ENCODE data around the gene AK3. TPM values are rescaled to one million over a fixed set of nuclear protein-coding genes. Genes with fewer than 3 reads are reported as not detected.
"Not testable (repeated sequence)": the region's sequence is repeated elsewhere in the genome, so short reads cannot be mapped to it uniquely, and the experiment has no call there.

Gene AK3
- total and polyA plus RNA-seq, 4 donors: 52.2 to 59.3 (median 58.4) TPM

DNA sequence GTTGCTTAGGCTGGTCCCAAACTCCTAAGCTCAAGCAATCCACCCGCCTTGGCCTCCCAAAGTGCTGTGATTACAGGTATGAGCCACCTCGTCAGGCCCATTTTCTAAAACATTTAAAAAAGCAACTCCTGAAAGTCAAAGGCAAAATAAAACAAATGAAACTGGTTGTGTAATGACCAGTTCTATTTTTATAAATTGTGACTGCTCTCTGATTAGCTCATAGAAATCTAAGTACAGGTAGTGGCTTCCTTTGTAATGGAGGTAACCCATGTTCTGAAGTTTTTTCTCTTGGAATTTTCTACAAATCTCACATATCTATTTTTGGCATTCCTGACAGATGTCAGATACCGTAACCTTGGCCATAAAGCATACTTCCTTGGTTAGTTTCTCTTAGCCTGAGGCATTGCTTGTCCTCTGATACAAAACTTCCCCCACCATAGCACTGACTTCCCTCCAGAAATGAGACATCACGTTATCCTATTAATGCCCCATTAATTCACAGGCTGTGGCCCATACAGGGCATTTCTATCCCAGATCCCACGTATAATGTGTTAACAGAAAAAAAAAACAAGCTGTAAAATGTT is 14.1 kb upstream of the AK3 start:
- Histone ChIP-seq H3K27ac (ENCODE audit: low read depth, low read length) (no peak overlapping the region), H3K9me3 (ENCODE audit: control insufficient read depth, insufficient read depth, low read length) (no peaks in the 10 kb centered on the region), H3K4me1 (ENCODE audit: control insufficient read depth, insufficient read depth, low read length) (no peaks in the 10 kb centered on the region), H3K36me3 (ENCODE audit: control insufficient read depth, insufficient read depth, low read length) (no peaks in the 10 kb centered on the region), H3K27me3 (ENCODE audit: control insufficient read depth, insufficient read depth, low read length) (no peaks in the 10 kb centered on the region), H3K4me3 (ENCODE audit: low read depth, low read length) (no peak overlapping the region)
- WGBS (ENCODE audit: insufficient coverage): 100% methylated on average over 1 of the region's 5 CpGs
- DNase-seq (ENCODE audit: low read depth in 4 of 6, low spot score in 6 of 6): no peak

DNA sequence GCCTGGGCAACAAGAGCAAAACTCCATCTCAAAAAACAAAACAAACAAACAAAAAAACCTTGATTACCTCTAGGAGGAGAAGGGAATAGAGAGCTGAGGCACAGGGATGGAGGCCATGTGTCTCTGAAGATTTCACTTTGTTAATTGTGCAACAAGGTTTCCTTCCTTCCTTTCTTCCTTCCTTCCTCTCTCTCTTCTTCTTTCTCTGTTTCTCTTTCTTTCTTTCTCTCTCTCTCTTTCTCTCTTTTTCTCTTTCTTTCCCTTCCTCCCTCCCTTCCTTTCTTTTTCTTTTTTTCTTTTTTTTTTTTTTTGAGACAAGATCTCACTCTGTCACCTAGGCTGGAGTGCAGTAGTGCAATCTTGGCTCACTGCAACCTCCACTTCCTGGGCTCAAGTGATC is 13.5 kb upstream of the AK3 start:
- DNase-seq (ENCODE audit: low read depth in 4 of 6, low spot score in 6 of 6); H3K27ac ChIP-seq (ENCODE audit: low read depth, low read length); H3K9me3 ChIP-seq (ENCODE audit: control insufficient read depth, insufficient read depth, low read length); H3K4me1 ChIP-seq (ENCODE audit: control insufficient read depth, insufficient read depth, low read length); H3K27me3 ChIP-seq (ENCODE audit: control insufficient read depth, insufficient read depth, low read length); H3K36me3 ChIP-seq (ENCODE audit: control insufficient read depth, insufficient read depth, low read length); H3K4me3 ChIP-seq (ENCODE audit: low read depth, low read length): not testable (repeated sequence)

DNA sequence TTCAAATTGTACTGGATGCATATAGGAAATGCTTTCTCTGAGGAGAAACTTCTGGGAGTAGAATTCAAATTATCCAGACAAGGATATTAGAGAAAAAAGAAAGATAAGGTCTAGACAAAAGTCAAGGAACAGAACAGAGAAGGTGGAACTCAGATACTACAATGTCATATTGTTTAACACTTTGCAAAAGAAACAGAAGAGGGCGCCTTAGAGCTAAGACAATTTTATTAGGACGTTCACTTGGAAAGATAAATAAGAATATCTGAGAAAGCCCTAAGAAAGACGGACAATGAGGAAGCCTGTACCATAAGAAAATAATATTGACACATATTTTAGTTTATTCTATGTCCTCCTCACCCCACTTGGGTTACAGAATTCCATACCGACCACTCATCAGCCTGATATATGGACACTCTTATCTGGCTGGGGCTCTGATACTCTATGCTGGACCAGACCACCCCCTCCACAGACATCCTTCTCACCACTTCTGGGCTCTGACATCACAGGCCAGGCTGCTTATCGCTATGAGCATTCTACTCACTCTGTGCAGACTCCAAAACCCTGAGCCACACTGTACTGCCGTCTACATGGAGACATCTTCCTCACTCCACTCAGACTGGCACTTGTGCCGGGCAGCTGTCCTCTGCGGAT is 9.1 kb upstream of the AK3 start:
- peak in 2 of 6 donors; percentile 63 to 72 for DNase-seq (ENCODE audit: low read depth in 4 of 6, low spot score in 6 of 6)

DNA sequence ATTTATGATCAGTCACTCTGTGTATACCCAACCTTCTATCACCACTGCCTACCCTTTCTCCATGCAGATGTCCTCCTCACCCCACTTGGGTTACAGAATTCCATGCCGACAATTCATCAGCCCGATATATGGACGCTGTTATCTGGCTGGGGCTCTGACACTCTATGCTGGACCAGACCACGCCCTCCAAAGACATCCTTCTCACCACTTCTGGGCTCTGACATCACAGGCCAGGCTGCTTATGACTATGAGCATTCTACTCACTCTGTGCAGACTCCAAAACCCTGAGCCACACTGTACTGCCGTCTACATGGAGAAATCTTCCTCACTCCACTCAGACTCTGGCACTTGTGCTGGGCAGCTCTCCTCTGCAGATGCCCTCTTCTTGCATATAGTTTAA is 7.6 kb upstream of the AK3 start:
- Histone ChIP-seq H3K9me3 (ENCODE audit: control insufficient read depth, insufficient read depth, low read length) (no peaks in the 10 kb centered on the region), H3K27me3 (ENCODE audit: control insufficient read depth, insufficient read depth, low read length) (no peaks in the 10 kb centered on the region), H3K4me3 (ENCODE audit: low read depth, low read length) (no peak overlapping the region), H3K36me3 (ENCODE audit: control insufficient read depth, insufficient read depth, low read length) (no peaks in the 10 kb centered on the region), H3K4me1 (ENCODE audit: control insufficient read depth, insufficient read depth, low read length) (no peaks in the 10 kb centered on the region), H3K27ac (ENCODE audit: low read depth, low read length) (no peak overlapping the region)
- no peak for DNase-seq (ENCODE audit: low read depth in 4 of 6, low spot score in 6 of 6)
- WGBS (ENCODE audit: insufficient coverage): 97% methylated on average over 5 of the region's 5 CpGs

More for the DNA sequence above, 9.1 kb upstream of the AK3 start:
- 74% methylated on average over 3 of the region's 8 CpGs for WGBS (ENCODE audit: insufficient coverage)
- no peaks in the 10 kb centered on the region for H3K4me1 ChIP-seq (ENCODE audit: control insufficient read depth, insufficient read depth, low read length)
- no peaks in the 10 kb centered on the region for H3K9me3 ChIP-seq (ENCODE audit: control insufficient read depth, insufficient read depth, low read length)
- no peak overlapping the region for H3K27ac ChIP-seq (ENCODE audit: low read depth, low read length)
- no peaks in the 10 kb centered on the region for H3K27me3 ChIP-seq (ENCODE audit: control insufficient read depth, insufficient read depth, low read length)
- no peak overlapping the region for H3K4me3 ChIP-seq (ENCODE audit: low read depth, low read length)
- no peaks in the 10 kb centered on the region for H3K36me3 ChIP-seq (ENCODE audit: control insufficient read depth, insufficient read depth, low read length)

DNA sequence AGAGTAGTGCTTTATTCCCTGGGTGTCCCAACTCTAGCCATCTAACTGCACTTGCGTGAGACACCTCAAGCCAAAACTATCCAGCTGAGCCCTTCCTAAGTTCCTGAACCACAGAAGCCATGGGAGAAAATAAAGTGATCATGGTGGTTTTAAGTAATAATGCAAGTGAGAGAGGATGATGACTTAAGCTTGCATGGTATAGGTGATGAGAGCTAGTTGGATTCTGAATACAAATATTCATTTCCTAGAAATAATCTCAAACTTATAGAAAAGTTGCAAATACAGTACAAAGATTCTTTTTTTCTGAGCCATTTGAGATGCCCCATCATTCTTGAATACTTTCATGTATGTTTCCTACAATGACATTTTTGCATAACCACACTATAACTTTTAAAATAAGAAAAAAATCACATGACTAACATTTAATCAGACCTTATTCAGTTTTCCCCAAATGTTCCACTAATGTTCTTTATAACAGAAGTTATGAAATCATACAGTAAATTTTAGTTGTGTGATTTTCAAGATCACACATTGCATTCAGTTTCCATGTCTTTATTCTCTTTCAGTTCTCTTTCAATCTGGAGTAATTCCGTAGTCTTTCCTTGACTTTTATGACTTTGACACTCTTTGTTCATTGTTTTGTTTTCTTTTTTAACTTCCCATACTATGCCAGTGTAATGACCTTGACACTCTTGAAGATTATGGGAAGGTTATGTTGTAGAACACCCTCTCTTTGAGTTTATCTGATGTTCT is 5.5 kb upstream of the AK3 start:
- Histone ChIP-seq H3K4me3 (ENCODE audit: low read depth, low read length) (no peak overlapping the region), H3K9me3 (ENCODE audit: control insufficient read depth, insufficient read depth, low read length) (no peaks in the 10 kb centered on the region), H3K36me3 (ENCODE audit: control insufficient read depth, insufficient read depth, low read length) (no peaks in the 10 kb centered on the region), H3K27me3 (ENCODE audit: control insufficient read depth, insufficient read depth, low read length) (no peaks in the 10 kb centered on the region), H3K27ac (ENCODE audit: low read depth, low read length) (no peak overlapping the region), H3K4me1 (ENCODE audit: control insufficient read depth, insufficient read depth, low read length) (peaks cover 10% of the 10 kb centered on the region)
- WGBS (ENCODE audit: insufficient coverage): no CpG with 5 or more reads among the region's 2 CpGs
- DNase-seq (ENCODE audit: low read depth in 4 of 6, low spot score in 6 of 6): no peak

DNA sequence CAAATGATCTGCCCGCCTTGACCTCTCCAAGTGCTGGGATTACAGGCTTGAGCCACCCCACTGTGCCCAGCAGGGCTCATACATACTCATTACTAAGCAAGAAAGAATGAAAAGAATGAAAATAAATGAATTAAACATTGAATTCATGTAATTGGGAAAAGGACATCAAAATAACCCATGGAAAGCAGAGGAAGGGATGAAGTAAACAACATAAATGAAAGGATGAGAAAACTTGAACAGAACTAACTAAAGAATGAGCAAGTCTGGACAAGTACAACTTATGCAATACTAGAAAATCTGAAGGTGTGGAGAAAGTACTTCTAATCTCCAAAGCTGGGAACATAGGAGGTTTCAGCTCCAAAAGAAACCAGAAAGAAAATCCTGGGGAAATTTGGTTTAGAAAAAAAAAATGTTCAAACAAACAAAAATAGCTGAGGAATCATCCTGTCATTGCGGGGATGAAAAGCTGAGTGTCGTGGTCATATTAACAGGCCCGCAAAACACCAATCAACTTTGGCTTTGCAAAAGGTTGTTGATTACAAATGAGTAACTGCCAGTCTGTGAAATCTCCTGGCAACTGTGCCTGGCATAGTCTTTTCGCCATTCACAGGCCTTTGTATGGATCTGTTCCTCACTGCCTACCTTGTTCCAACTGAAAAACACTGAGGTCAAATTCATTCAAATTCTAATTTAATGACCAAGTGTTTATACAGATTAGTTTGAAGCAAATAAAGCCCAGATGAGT is 2.3 kb upstream of the AK3 start:
- H3K4me1 ChIP-seq (ENCODE audit: control insufficient read depth, insufficient read depth, low read length): peaks cover 22% of the 10 kb centered on the region
- 47% methylated on average over 3 of the region's 5 CpGs for WGBS (ENCODE audit: insufficient coverage)
- no peak overlapping the region for H3K27ac ChIP-seq (ENCODE audit: low read depth, low read length)
- no peak overlapping the region for H3K4me3 ChIP-seq (ENCODE audit: low read depth, low read length)
- H3K27me3 ChIP-seq (ENCODE audit: control insufficient read depth, insufficient read depth, low read length): no peaks in the 10 kb centered on the region
- peak in 2 of 6 donors; percentile 11 to 23 for DNase-seq (ENCODE audit: low read depth in 4 of 6, low spot score in 6 of 6)
- no peaks in the 10 kb centered on the region for H3K36me3 ChIP-seq (ENCODE audit: control insufficient read depth, insufficient read depth, low read length)
- no peaks in the 10 kb centered on the region for H3K9me3 ChIP-seq (ENCODE audit: control insufficient read depth, insufficient read depth, low read length)

DNA sequence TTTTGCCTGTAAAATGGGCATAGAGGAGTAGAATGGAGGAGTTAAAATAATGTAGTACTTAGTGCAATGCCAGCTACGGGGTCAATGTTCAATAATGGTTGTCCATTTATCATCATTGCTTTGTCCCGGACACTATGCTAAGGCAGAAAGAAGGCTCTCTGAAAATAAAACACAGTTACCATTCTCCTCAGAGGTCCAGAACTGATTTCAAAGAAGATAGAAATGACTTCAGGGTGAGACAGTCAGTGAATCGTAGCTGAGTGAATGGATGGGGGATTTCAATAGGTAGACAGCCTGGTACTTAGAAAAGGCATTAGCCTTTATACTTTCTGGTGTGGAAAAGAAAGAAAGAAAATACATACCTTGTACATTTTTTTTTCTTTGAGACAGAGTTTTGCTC is 1.2 kb upstream of the AK3 start:
- Histone ChIP-seq H3K36me3 (ENCODE audit: control insufficient read depth, insufficient read depth, low read length) (no peaks in the 10 kb centered on the region), H3K4me3 (ENCODE audit: low read depth, low read length) (peak overlapping the region; percentile 79), H3K9me3 (ENCODE audit: control insufficient read depth, insufficient read depth, low read length) (no peaks in the 10 kb centered on the region), H3K27me3 (ENCODE audit: control insufficient read depth, insufficient read depth, low read length) (no peaks in the 10 kb centered on the region), H3K4me1 (ENCODE audit: control insufficient read depth, insufficient read depth, low read length) (peaks cover 22% of the 10 kb centered on the region), H3K27ac (ENCODE audit: low read depth, low read length) (peak overlapping the region; percentile 88)
- no peak for DNase-seq (ENCODE audit: low read depth in 4 of 6, low spot score in 6 of 6)
- WGBS (ENCODE audit: insufficient coverage): 60% methylated on average over 1 of the region's 3 CpGs

DNA sequence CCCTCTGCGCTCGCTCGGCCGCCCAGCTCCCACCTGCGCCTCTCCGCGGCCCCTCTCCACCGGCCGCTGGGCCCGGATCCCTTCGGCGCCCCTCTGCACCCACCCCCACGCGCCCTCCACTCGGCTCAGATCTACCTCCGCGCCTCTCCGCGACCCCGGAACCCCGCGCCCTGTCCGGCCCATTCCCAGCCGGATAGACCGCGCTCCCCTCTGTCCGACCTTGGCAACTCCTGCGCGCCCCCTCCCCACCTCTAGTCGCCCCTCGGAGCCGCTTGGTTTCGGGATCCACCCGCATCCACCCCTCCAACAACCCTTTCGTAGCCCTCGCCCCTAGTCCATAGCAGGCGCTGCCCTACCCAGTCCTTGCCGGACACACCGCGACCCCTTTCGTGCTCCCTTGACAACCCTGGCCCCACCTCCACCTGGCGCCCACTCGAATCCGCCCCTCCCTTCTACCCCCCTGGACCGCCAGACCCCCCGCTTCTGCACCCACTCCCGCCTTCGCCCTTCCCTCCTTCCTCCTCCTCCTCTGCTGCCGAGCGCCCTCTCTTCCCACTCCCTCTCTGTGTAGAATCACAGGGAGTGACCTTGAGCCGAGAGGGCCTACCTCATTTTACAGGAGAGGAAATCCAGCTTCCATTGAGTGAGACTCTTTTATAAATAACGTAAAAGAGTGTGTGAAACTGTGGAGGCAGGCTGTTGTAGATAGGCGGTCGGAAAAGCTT is 525 bp upstream of the AK3 start:
- Histone ChIP-seq H3K9me3 (ENCODE audit: control insufficient read depth, insufficient read depth, low read length) (no peaks in the 10 kb centered on the region), H3K4me3 (ENCODE audit: low read depth, low read length) (peak overlapping the region; percentile 79), H3K36me3 (ENCODE audit: control insufficient read depth, insufficient read depth, low read length) (no peaks in the 10 kb centered on the region), H3K27me3 (ENCODE audit: control insufficient read depth, insufficient read depth, low read length) (no peaks in the 10 kb centered on the region), H3K27ac (ENCODE audit: low read depth, low read length) (peak overlapping the region; percentile 88), H3K4me1 (ENCODE audit: control insufficient read depth, insufficient read depth, low read length) (peaks cover 22% of the 10 kb centered on the region)
- WGBS (ENCODE audit: insufficient coverage): 1% methylated on average over 47 of the region's 54 CpGs
- peak in 2 of 6 donors; percentile 64 to 81 for DNase-seq (ENCODE audit: low read depth in 4 of 6, low spot score in 6 of 6)

DNA sequence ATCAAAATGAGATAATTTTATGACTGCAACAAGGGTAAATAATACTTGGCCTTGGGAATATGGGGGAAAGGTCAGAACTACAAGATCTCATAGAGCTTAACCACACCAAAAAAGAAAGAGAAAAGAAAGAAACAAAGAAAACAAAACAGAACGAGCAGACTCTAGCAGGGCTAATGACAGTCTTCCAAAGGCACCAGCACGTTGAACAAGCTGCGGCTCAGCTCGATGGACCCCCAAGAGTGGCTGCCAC is 689 bp downstream of the AK3 start:
- 0% methylated on average over 4 of the region's 4 CpGs for WGBS (ENCODE audit: insufficient coverage)

More for the DNA sequence above, 689 bp downstream of the AK3 start:
- H3K27me3 ChIP-seq (ENCODE audit: control insufficient read depth, insufficient read depth, low read length): no peaks in the 10 kb centered on the region
- H3K36me3 ChIP-seq (ENCODE audit: control insufficient read depth, insufficient read depth, low read length): no peaks in the 10 kb centered on the region
- H3K4me1 ChIP-seq (ENCODE audit: control insufficient read depth, insufficient read depth, low read length): peaks cover 22% of the 10 kb centered on the region
- no peaks in the 10 kb centered on the region for H3K9me3 ChIP-seq (ENCODE audit: control insufficient read depth, insufficient read depth, low read length)
- DNase-seq (ENCODE audit: low read depth in 4 of 6, low spot score in 6 of 6): no peak
- peak overlapping the region; percentile 79 for H3K27ac ChIP-seq (ENCODE audit: low read depth, low read length)
- H3K4me3 ChIP-seq (ENCODE audit: low read depth, low read length): peak overlapping the region; percentile 79

Data from spinal cord (tissue), 10 donors.